Sigmoid colon (tissue), 4 donors: ENCODE measurements around the gene CYSLTR2.

Experiments
- CTCF ChIP-seq, 4 experiments: fragments of 450-650 bp in 3 of 4; fragments of 200-600 bp in 1 of 4; IDR thresholded peaks; one replicate each; pipeline ENCODE4 v1.5.1; 2016 to 2019; ENCODE audit warnings: antibody characterized with exemption in 4 of 4, mild to moderate bottlenecking in 3 of 4, moderate library complexity in 2 of 4
- EP300 ChIP-seq, 4 donors: sonication (generic); formaldehyde crosslinking; IDR thresholded peaks; one replicate each; pipeline ENCODE4 v1.6.1; 2017; ENCODE audit warnings: antibody characterized with exemption in 4 of 4
- POLR2A ChIP-seq, 2 donors: fragments of 450-650 bp; IDR thresholded peaks; one replicate each; pipeline ENCODE4 v1.6.1; 2016; ENCODE audit warnings: antibody characterized with exemption in 2 of 2, mild to moderate bottlenecking in 2 of 2, moderate library complexity in 2 of 2
- POLR2AphosphoS5 ChIP-seq, 4 donors: sonication (generic); formaldehyde crosslinking; IDR thresholded peaks; one replicate each; pipeline ENCODE4 v1.6.1; 2017; ENCODE audit warnings: antibody characterized with exemption in 4 of 4

GRCh38 chr13:48695776-48696175 lies 42.0 kb downstream of the CYSLTR2 start:
- no peak for TF ChIP-seq CTCF (IDR thresholded peaks at IDR 0.05)
- no peak for TF ChIP-seq POLR2A (IDR thresholded peaks at IDR 0.05)
- TF ChIP-seq POLR2AphosphoS5 (IDR thresholded peaks at IDR 0.05), result no peak
- TF ChIP-seq EP300 (IDR thresholded peaks at IDR 0.05), result no peak
